HG02943 (cell line): ENCODE results near the gene SERPING1.

Experiments used
- ATAC-seq: cut with Tn5 transposase; IDR thresholded peaks from one replicate; pipeline ENCODE4 v1.9.1; 2021; ENCODE audit warnings: mild to moderate bottlenecking, low read depth, moderate library complexity; ENCODE audit not compliant: unreplicated experiment

Gene SERPING1

DNA sequence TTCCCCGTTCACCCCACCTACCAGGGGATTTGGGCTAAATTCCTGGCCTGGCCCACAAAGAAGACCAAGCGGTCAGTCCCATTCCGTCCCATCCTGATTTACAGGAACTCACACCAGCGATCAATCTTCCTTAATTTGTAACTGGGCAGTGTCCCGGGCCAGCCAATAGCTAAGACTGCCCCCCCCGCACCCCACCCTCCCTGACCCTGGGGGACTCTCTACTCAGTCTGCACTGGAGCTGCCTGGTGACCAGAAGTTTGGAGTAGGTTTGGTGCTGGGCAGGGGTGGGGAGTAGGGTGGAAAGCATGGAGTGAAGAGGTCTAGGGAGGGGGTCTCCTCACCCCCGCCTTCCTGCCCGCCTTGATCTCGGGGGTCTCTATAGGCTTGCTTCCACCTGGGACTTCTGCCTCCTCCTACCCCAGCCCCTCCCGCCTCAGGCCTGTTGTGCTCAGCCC lies at the start of gene SERPING1:
TSS of gene SERPING1 (plus strand) at position 225 of the 455 bp plus-strand sequence. CDS start 586 bp downstream, outside the sequence.
- no peak for ATAC-seq

DNA sequence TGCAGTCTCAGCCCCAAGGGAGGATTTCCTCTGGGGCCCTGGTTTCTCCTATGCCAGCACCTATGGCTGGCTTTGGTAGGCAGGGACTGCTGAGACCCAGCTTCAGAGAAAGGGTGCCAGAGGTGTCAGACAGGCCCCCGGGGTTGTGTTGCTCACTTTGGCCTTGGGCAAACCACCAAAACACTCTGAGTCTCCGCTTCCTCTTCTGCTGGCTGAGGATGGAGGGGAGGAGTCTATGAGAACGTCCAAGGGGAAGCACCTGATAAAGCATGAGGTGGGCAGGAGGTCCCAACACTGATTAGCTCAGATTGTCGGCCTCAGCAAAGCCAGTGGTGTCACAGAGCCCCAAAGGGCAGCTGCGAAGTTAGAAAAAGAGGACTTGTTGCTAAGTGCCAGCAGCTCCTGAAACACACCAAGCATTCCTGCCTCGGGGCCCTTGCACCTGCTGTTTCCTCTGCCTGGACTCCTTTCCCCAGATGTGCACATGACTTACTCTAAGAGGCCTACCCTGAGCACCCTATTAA lies 49.6 kb upstream of the SERPING1 start:
- ATAC-seq, result peak; percentile 85

DNA sequence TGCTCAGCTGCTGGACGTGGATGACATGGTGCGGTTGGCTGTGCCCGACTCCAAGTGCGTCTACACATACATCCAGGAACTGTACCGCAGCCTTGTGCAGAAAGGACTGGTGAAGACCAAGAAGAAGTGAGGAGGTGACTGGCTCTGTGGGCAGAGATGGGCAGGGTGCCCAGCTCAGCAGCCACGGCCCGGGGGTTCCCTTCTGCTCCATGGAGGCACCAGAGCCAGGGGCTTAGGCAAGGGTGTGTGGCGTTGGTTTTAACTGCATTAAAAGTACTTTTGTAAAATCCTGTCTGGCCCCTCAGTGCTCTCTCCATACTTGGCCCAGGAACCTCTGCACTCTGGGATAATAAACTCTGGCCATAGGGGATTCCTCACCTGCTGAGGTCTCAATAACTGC lies 47.5 kb upstream of the SERPING1 start:
- ATAC-seq, result no peak

DNA sequence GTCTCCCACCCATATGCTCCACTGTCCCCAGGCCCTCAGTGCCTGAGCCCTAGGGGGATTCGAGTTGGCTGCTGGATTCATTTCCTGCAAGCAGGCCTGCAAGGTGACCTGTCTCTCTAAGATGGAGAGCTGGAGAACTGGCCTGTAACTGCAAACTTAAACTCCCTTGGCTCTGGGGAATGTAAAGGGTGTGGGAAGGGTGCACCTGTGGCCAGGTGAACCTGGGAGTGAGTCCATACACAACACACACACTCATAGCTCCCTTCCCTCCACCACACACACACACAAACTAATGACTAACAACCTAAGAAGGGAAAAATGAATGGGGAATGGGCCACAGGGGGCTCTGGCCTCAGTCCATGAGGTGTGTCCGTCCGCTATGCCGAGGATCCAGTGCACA lies 45.5 kb upstream of the SERPING1 start:
- ATAC-seq, result no peak

DNA sequence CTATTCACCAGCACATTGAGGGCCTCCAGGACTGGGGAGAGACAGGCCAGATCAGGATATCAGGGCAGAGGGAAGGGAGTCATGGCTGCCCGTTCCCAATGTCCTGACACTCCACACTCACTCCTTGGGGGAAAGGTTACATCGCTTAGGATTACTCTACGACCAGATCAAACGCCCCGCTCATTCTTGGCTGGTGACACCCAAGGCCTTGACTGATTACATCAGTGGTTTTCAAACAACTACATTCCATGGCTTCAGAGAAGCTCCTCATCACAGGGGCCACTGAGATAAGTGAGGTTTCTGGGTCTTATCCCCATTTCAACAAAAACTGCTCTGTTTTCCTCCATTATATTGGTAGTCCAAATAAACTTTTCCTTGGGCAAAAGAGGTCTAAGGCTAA lies 45.0 kb upstream of the SERPING1 start:
- no peak for ATAC-seq

DNA sequence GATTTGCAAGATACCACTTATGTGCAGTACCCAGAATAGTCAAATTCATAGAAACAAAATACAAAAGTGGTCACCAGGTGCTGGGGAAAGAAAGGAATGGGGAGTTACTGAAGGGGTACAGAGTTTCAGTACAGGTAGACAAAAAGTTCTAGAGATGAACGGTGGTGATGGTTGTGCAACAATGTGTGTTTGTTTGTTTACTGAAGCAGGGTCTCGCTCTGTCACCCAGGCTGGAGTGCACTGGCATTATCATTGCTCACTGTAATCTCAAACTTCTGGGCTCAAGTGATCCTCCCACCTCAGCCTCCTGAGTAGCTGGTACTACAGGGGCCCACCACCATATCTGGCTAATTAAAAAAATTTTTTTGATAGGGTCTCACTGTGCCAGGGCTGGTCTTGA lies 42.1 kb upstream of the SERPING1 start:
- no peak for ATAC-seq

DNA sequence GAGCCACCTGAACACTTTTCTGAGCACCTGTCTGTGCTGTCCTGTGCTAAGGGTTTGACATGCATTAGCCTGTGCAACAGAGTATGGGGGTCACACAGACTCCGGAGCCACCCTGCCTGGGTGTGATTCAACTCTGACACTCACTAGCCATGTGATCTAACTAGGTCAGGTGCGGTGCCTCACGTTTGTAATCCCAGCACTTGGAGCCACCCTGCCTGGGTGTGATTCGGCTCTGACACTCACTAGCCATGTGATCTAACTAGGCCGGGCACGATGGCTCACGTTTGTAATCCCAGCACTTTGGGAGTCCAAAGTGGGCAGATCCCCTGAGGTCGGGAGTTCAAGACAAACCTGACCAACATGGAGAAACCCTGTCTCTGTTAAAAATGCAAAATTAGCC lies 41.4 kb upstream of the SERPING1 start:
- ATAC-seq, result no peak

DNA sequence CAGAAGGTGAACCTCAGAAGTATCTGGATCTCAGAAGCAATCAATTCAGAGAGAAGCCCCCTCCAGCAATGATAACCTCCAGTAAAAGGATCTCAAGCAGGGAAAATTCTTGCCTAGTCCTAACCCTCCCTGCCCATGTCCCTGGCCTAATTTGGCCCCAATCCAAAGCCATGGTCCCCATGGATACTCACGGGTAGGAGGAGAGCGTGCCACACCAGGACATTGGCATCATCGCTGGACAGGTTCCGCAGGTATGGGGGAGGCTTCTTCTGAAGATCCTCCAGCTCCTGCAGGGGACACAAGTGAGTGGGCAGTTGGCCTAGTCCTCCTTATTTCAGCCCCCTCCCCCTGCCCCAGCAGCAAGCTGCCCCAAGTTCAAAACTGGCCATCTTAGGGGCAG lies 37.3 kb upstream of the SERPING1 start:
- no peak for ATAC-seq

DNA sequence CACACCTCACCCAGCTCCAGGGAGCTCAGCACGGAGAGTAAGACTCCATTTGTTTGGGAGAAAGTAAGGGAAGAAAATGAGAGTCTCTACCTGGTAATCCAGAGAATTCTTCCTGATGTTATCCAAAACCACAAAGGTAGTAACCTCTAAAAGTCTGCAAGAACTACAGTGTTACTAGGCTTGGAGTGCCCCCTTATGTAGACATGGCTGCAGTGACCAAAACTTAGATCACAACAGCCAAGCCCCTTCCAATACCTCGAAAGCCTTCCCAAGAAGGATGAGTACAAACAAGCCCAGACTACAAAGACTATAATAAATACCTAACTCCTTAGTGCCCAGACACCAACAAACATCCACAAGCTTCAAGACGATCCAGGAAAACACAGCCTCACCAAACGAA lies 34.9 kb upstream of the SERPING1 start:
- ATAC-seq, result no peak

DNA sequence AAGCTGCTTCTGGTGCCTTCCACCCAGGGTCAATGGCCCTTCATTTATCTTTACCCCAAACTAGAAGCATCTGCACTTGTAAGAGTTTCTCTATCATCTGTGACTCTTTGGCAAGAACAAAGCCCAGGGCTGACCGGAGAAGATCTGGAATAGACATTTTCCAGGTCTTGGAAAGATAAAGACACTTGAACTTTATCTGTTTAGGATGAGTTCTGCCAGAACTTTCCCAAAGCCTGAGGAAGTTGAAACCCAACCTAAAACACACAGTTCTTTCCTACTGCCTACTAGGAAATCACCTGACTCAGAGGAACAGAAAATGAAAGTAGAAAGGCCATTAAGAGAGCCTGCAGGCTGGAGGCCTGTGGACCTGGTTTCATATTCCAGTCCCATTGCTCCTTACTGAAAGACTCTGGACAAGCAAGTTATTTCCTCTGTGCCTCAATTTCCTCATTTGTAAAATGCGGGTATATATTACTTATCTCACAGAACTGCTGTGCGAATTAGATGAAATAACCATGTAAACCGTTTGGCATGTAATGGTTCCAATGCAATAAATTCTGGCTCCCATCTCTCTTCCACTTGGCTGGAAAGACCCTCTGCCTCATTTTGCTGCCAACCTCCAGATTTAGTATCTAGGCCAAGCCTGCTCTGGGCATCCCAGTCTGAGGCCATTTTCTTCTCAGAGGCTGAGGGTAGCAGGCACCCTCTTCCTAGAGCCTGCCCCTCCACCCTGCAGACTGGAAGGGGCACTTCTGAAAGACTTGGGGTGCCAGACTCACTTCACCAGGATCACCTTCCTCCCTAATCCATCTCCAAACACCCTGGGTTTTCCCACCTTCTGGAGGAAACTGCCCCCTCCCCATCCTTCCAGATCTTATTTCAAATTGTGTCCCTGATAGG lies 31.2 kb upstream of the SERPING1 start:
- peak; percentile 58 for ATAC-seq

DNA sequence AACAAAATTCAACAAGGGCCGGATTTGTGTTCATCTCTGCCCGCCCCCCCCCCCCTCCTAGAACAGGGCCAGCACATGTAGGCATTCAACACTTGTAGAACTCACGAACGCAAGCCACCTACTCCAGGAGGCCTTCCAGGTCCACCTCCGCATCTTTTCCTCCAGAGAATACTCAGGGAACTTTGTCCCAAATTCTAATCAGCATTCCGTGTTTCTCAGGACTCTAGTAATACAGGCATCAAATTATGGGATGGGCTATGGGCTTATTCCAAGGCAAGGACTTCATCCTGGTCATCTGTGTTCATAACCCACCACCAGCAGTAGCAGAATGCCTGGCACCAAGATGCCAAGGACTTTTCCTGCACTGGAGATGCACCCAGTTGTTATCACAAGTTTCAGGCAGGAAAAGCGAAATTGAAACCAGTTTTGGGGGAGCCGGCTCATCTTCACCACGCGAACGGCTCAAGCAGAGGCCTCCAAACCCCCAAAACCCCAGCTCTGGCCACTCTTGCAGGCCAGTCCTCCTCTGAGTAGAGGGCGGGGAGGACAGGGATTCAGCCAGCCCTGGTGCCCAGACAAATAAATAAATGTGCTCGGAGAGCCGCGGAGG lies 30.5 kb upstream of the SERPING1 start:
- ATAC-seq, result peak; percentile 7

DNA sequence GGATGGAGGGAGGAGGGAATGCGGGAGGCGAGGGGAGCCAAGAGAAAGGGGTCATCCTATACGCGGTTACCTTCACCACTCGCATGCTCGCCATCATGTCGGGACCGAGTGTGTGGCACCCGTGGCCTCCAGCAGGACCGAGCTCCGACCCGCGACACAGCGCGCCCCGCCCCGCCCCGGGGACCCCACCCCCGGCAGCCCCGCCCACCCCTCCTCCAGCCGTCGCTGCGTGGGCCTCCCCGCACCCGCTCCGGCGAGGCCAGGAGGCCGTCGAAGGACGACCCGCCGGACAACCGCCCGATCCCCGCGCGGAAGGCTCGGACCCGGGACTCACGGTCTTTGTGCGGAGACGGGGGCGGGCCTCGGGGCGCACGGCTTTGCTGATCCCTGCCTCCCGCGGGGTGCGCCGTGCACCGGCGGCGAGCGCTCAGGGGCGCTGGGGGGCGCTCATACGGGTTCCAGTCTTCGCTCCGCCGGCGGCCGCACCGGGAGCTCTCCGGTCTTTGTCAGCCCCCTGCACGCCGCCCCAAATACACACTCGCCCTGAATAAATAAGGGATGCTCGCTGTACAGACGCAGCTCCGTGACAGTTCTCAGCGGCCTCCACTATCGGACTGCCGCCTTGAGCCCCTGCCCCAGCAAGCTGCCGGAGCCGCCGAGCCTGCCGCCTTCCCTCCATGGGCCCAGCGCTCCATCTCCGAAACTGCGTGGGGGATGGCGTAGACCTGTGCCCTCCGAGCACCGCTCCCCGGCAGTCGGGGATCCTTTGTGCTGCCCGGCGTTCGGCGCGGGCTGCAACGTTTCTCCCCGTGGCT lies 29.8 kb upstream of the SERPING1 start, which contains the start of gene UBE2L6:
TSS of gene UBE2L6 (minus strand) at position 158 of the 815 bp plus-strand sequence. CDS start at position 97, 61 bp downstream.
- ATAC-seq, result peak; percentile 51

DNA sequence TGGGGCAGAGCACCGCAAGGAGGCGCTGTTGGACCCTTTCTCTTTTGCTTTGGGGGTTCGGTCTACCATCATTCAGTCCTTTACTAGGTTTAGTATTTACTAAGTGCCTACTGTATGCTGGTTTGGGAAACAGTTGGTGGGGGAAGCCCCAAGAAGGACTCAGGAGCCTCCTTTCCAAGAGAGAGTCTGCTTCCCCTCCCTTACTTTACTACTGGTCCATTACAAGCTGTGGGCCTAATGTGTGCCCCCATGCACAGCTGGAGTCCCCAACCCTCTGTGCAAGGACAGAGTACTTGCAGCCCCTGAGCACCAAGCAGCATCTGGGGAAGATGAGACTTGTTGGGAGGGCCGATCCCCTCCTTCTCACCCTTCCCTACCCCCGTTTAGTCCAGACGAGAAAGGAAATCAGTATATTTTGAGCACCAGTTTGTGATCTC lies 29.1 kb upstream of the SERPING1 start:
- peak; percentile 3 for ATAC-seq

DNA sequence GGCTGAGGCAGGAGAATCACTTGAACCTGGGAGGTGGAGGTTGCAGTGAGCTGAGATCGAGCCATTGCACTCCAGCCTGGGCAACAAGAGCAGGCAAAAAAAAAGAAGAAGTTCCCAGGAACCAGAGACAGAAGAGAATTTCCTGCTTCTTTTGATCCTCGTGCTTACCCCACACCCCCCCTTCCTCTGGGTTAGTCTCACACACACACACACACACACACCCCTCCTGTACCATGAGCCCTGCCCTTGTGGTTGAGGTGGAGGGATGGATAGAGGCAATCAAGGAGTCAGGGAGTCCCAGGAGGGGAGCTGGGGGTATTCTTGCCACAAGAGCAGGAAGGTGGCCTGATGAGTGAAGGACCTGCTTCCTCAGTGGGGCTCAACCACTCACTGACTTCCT lies 25.9 kb upstream of the SERPING1 start:
- no peak for ATAC-seq

DNA sequence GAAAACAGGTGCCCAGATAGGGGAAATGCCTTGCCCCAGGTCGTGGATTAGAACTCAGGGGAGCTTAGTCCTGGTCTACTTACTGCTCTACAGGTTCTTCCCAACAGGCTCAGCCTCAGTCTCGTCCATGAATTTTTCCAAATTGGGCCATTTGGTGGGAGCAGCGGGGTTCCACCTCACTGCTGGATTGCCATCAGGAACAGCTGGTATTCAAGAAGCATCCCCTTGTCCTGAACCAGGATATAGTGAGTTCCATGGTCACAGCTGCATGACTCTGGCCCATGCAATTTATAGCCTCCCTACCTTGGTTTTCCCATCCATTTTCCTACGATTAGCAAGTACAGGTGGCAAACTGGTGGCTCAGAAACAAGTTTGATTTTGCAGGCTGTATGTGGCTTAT lies 23.4 kb upstream of the SERPING1 start:
- no peak for ATAC-seq

DNA sequence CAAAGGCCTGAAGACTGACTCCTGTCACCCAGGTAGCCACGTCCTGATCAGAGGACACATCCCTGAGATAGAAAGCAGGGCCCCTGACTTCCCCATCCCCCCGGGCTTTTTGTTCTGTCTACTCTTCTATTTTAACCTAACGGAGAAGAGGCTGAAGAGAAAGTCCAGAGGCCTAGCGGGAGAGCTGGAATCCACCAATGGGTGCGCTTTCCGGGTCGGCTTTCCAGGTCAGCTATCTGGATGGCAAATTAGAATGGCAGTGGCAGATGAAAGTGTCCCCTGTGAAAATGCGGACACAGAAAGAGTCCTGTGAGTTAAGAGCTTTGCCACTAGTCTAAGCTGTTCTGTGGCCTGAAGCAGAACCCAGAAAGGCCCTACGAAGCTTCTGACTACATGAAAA lies 13.1 kb upstream of the SERPING1 start:
- no peak for ATAC-seq

DNA sequence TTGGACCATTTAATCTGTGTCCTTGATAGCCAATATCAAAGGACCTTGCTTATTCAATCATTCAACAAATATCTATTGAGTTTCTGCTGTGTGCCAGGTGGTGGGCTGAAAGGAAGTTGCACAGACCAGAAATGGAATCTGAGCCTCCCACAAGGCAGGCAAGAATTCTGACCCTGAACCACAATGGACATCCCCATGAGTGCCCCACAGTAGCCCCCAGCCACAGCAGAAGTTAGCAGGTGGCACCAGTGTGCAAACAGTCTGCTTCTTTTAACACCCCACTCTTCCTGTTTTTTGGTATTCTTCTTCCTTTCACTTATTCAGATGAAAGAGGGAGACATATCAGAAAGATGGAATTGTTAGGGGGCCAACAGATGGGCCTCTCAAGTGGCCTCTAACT lies 12.2 kb upstream of the SERPING1 start:
- no peak for ATAC-seq

DNA sequence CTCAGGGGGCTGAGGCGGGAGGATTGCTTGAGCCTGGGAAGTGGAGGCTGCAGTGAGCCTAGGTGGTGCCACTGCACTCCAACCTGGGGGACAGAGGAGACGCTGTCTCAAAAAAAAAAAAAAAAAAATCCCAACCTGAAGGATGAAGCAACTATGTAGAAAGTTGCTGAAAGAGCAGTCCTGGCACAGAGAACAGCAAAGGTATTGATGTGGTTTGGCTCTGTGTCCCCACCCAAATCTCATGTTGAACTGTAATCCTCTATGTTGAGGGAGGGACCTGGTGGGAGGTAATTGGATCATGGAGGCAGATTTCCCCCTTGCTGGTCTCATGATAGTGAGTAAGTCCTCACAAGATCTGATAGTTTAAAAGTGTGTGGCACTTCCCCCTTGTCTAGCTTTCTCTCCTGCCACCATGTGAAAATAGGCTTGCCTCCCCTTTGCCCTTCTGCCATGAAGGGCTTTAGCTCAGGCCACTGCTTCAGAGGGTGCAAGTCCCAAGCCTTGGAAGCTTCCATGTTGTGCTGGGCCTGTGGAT lies 10.7 kb upstream of the SERPING1 start:
- ATAC-seq, result no peak

DNA sequence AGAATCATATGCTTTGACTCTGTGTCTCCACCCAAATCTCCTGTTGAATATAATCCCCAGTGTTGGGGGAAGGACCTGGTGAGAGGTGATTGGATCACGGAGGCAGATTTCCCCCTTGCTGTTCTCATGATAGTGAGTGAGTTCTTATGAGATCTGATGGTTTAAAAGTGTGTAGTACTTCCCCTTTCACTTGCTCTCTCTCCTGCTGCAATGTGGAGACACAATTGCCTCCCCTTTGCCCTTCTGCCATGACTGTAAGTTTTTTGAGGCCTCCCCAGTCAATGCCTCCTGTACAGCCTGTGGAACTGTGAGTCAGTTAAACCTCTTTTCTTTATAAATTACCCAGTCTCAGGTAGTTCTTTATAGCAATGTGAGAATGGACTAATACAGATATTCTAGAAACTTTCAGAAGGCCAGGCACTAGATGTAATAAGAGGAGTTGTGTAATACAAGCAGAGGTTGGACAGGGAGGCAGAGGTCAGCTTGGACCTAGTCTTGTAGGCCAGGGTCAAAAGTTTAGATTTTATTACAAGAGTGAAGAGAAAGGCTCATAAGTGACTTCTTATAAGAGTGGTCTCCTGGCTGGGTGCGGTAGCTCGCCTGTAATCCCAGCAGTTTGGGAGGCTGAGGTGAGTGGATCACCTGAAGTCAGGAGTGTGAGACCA lies 9.3 kb upstream of the SERPING1 start:
- no peak for ATAC-seq
